Activated CD4-positive, alpha-beta T cell treated with anti-CD3 and anti-CD28 coated beads, Interleukin-2, Interleukin-4, amounts not matched to agents 100 ng/mL and 50 ng/mL, durations not matched to agents 16 hours and 8 hours (primary cell): ENCODE results near the gene EYA3.
A peak's percentile ranks its signal among the peaks of the same experiment; 100 is the strongest.

Experiments
- DNase-seq: peaks from one replicate; pipeline ENCODE4 v3.0.0-alpha.2; 2020; ENCODE audit warnings: low spot score

EYA3 gene

GRCh38 chr1:28112388-28113241 is 24.2 kb upstream of the EYA3 start:
- DNase-seq, result no peak

DNA sequence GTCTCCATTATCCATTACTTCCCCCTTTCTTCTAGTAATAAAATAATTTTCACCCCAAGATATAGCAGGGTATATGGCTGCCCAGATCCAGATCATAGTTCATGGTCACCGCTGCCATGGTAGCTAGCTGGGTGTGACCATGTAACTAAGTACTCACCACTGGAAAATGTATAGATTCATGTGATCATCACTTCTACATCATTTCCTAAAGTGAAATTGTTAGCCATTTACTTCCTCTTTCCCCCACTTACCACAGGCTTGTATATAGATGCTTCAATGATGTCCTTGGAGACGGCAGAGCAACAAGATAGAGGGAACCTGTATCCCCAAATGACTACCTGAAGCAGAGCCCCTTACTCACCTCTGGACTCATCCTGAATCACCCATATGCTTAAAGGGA is 22.7 kb upstream of the EYA3 start:
- no peak for DNase-seq

DNA sequence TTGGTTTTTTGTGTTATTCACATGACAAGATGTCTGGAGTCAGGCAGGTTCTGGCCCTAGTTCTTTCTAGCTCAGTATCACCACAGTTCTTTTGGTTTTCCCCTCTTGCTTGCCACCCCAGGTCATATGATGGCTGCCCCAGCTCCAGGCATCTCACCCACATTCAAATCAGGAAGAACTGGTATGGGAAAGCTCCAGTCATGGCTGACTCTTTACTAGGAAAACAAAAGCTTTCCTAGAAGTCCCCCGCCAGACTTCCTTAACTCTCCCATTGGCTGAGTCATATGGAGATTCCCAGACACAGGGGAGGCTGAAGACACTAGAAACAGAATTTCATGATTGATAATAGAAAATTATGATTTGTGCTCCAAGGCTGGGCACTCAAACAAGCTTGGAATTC is 22.1 kb upstream of the EYA3 start:
- no peak for DNase-seq

DNA sequence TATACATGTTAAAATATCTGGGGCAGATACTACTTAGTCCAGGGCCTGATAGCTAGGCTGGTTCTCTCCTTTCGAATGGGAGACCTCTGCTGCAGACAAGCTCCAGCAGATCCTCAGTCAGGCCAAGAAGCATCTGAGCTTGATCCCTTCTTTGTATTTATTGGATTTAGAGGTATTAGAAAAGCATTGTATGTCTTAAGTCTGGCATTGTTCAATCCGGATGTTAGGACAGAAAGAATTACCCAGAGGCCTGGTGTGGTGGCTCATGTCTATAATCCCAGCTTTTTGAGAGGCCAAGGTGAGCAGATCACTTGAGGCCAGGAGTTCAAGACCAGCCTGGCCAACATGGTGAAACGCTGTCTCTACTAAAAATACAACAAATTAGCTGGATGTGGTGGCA is 21.2 kb upstream of the EYA3 start:
- DNase-seq, result no peak

GRCh38 chr1:28108001-28108400 is 19.6 kb upstream of the EYA3 start:
- no peak for DNase-seq

GRCh38 chr1:28104866-28105467 is 16.6 kb upstream of the EYA3 start:
- no peak for DNase-seq

GRCh38 chr1:28102189-28102588 is 13.8 kb upstream of the EYA3 start:
- DNase-seq, result no peak

- no peak for DNase-seq
Measured at GRCh38 chr1:28099050-28099769, 10.8 kb upstream of the EYA3 start.

GRCh38 chr1:28097100-28097472 is 8.7 kb upstream of the EYA3 start:
- no peak for DNase-seq

DNA sequence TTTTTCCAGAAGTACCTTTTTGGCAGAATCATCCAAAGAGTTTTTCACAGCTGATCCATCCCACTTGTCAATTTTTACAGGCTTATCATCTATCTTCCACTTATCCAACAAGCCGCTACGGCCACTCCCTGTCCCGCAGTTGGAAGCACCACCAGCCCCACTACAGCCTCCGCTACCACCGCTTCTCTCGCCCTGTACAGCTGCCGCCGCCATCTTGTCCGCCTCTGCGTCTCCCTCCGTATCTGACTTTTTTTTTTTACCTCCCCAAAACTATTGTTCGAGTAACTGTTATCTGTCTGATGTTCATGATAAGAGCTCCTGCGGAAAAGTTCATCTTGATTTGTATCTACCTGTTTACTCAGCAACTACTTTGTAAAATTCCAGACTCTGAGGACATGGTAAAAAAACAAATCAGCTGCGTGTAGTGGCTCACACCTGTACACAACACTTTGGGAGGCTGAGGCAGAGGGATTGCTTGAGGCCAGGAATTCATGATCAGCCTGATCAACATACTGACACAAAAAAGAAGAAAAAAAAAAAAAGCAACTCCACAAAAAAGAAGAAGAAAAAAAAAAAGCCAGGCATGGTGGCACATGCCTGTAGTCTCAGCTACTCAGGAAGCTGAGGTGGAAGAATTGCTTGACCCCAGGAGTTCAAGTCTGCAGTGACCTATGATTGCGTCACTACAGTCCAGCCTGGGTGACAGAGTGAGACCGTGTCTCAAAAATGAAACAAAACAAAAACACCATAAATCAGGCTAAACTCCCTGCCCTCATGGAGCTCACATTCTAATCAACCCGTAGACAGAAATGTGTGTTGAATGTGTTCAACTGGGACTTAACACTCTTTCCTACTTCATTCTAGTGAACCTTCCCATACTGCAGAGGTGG is 8.0 kb upstream of the EYA3 start:
- no peak for DNase-seq

- peak; percentile 87 for DNase-seq
Measured at GRCh38 chr1:28091043-28091781, 2.8 kb upstream of the EYA3 start.

DNA sequence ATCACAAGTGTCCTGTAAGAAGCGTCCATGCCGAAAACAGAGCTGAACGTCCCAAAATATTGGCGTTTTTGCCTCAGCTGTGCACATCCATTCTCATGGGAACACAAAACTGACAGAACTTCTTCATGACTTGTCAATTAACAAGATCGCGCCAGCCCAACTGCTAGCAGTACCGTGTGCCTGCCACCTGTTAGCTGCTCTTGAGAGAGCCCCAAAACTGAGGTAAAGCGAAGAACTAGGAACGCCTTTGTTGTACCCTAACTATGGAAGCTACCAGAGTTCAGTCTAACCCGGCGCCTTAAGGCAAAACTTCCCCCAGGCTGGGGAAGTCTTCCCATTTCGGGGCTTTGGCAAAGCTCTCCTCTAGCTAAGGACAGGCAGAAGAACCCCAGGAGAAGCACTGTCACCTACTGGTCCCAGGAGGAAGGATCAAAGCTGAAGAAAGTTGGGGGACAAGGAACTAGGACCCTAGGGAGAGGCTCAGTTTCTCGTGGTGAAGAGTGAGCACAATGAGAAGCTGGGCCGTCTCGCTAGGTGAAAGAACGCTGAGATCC is 719 bp downstream of the EYA3 start:
- DNase-seq, result peak; percentile 21

GRCh38 chr1:28086651-28087050 is 1.8 kb downstream of the EYA3 start:
- DNase-seq, result no peak

DNA sequence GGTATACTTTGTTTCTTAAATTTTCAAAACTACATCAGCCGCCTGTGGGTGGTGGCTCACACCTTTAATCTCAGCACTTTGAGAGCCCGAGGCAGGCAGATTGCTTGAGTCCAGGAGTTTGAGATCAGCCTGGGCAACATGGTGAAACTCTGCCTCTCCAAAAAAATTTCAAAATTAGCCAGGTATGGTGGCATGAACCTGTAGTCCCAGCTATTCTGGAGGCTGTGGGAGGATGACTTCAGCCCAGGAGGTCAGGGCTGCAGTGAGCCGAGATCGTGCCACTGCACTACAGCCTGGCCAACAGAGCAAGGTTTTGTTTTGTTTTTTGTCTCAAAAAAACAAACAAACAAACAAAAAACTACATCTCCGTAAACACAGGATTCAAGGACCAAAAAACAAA is 3.3 kb downstream of the EYA3 start:
- no peak for DNase-seq

- no peak for DNase-seq
Measured at GRCh38 chr1:28083876-28084275, 4.5 kb downstream of the EYA3 start.

GRCh38 chr1:28078680-28079626 is 9.5 kb downstream of the EYA3 start:
- DNase-seq, result no peak

DNA sequence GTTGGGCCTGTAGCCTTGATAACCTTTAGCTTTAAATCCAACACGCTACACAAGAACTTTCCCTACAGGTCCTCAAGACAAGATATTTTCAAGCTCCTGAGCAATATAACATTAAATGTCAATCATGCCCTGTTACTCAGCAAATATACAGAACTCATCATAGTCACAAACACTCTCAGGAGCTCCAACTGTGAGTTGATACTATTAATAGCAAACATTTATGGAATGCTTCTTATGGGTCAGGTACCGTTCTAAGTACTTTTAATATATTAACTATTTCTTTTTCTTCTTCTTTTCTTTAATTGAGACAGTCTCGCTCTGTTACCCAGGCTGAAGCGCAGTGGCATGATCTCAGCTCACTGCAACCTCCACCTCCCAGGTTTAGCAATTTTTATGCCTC is 10.1 kb downstream of the EYA3 start:
- no peak for DNase-seq

DNA sequence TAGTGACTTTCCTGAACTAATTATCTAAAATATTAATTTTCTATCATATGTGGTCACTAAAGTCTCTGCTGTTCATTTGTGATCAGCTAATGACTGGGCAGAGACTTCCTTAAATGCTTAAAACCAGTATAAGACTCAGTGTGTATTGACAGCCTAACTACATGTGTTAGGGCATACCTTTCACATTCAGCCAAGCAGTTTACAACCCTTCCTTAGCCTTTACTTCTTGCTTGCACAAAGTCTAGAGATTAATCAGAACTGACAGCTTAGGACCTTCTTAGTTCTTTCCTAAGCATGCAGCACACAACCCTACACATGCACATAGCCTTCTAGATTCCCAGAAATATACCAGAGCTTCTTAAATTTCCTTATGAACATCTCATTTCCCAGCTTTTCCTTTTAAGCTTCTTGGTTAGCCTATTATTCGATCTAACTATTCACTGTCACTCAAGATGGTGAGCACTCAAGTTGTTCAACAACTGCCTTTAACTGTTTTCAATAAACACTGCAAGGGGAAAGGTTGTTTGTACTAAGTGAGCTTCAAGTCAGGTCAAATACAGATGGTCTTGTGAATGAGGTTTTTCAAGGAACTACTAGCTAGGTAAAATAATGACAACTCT is 13.4 kb downstream of the EYA3 start:
- DNase-seq, result no peak

DNA sequence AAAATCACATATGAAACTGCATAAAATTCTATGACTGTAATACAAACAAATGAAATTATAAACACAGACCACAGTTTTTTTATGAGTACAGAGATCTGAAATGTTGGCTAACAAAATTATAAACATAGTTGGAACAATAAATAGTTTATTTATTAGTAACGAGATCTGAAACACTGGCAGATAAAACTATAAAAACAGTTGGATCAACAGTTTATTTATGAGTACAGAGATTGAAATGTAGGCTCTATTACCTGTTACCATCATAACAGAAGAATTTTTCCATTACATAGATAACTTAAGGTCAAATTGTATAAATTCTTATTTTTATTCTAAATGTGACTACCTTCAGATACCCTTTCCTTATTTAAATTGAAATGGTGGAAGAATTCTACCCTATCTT is 14.5 kb downstream of the EYA3 start:
- DNase-seq, result no peak

GRCh38 chr1:28071813-28072212 is 16.6 kb downstream of the EYA3 start:
- no peak for DNase-seq
